ENCODE data around the gene FBXL5.

DNA sequence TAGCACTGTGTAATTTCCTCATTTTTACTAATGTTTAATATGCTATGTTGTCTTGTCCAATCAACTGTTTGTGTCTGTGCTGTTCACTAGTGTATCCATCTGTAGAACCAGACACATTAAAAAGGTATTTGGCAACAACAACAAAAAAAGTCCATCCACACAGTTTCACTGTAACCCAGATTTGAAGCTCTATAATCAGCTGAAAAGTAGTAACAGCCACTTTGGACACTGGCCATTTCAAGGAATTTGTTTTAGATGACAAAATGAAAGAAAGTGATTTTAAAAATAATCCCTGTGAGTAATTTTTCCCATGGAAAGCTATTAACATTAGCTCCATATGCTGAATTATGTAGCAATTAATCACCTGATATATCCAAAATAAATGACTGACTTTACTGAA lies 2.2 kb upstream of the FBXL5 start:
- TF ChIP-seq, protein P1, sequence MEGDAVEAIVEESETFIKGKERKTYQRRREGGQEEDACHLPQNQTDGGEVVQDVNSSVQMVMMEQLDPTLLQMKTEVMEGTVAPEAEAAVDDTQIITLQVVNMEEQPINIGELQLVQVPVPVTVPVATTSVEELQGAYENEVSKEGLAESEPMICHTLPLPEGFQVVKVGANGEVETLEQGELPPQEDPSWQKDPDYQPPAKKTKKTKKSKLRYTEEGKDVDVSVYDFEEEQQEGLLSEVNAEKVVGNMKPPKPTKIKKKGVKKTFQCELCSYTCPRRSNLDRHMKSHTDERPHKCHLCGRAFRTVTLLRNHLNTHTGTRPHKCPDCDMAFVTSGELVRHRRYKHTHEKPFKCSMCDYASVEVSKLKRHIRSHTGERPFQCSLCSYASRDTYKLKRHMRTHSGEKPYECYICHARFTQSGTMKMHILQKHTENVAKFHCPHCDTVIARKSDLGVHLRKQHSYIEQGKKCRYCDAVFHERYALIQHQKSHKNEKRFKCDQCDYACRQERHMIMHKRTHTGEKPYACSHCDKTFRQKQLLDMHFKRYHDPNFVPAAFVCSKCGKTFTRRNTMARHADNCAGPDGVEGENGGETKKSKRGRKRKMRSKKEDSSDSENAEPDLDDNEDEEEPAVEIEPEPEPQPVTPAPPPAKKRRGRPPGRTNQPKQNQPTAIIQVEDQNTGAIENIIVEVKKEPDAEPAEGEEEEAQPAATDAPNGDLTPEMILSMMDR (IDR thresholded peaks at IDR 0.05), result no peak
- no peak for TF ChIP-seq POLR2A (IDR thresholded peaks at IDR 0.05)
